Epithelial cell of esophagus (primary cell): ENCODE measurements around the gene PDGFC.

Experiments
- DNase-seq: peaks from one replicate; pipeline ENCODE4 v3.0.0; 2010; ENCODE audit warnings: low read depth
- H3K4me3 ChIP-seq: 2 replicates; pipeline ENCODE4 v1.5.1; 2011; ENCODE audit warnings: mild to moderate bottlenecking, low read length, control low read depth
- CTCF ChIP-seq: IDR thresholded peaks from 2 replicates; pipeline ENCODE4 v1.5.1; 2011; ENCODE audit warnings: low read depth, mild to moderate bottlenecking, low read length, control low read depth, inconsistent platforms; ENCODE audit not compliant: insufficient read depth; ENCODE audit errors: missing control alignments

Gene PDGFC

DNA sequence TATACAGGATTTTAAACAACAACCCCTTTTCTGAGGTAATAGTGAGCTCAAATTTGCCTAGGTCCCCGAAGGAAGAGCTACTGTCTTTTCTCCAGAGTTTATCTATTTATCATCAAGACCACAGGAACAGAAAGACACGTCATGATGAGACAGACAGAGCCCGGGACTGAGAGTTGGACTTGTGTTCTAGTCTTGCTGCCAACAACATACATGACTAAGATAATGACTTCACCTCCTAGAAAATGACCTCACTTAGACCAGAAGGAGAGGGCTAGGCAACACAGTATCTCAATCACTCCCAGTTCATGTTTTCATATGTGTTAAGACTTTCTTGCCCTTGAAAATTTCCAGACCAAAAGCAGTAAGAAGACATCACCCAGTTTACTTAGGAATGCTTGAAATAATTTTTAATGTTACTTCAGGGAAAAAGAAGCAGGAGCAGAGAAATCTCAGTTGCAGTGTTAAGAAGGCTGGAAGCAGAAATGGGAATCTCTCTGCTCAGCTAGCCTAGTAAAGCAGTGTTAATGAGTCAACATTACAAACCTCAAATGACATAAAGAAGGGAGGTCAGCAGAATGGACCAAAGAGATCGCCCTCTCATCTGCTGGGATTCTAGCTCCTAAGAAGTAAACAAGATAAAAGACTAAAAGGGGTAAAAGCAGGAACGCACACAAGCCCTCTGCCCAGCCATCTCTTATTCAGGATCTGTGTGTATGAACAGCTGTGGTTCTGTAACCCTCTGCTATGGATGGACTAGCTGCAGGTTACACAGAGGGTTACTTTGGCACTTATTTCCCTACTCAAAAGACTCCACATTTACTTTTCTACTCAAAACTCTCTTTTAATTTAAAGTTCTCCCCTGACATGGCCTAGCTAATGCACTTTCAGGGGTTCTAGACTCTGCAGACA lies 24.8 kb downstream of the PDGFC start:
- no peak overlapping the region for H3K4me3 ChIP-seq
- peak; percentile 98 for DNase-seq
- TF ChIP-seq CTCF: no peak

GRCh38 chr4:156945532-156945931 lies 26.1 kb downstream of the PDGFC start:
- no peak for DNase-seq
- no peak overlapping the region for H3K4me3 ChIP-seq
- no peak for TF ChIP-seq CTCF

GRCh38 chr4:156942991-156943390 lies 28.6 kb downstream of the PDGFC start:
- no peak for TF ChIP-seq CTCF
- no peak overlapping the region for H3K4me3 ChIP-seq

DNA sequence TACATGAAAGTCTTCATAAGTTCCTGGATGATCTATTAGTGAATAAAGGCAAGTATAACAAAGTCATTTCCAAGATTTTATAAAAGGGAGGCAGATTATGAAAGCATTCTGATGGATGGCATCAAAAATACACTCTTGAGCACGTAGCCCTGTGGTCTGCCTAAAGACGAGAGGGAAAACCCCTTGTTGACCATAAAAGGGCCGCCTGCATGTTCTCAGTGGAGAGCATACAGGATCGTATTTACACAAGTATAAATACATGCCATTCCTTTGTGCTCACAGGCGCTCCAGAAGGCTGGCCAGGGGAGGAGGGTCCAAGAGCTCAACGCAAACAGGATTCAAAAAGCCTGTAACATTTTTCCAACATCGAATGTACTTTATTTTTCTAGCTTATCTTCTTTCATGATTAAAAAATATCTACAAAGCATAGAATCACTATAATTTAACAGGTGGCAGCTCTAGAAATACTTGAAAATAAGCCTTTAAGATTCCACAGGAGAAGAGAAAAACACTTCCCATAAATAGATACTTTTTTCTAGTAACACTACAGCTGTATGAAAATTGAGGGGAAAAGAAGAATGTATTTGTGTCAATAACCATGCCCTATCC lies 29.6 kb downstream of the PDGFC start:
- H3K4me3 ChIP-seq: no peak overlapping the region
- DNase-seq: peak; percentile 92

More at GRCh38 chr4:156942991-156943390, 28.6 kb downstream of the PDGFC start:
- DNase-seq: no peak

GRCh38 chr4:156939801-156940200 lies 31.8 kb downstream of the PDGFC start:
- DNase-seq: peak; percentile 52

More for the DNA sequence above, 29.6 kb downstream of the PDGFC start:
- no peak for TF ChIP-seq CTCF

DNA sequence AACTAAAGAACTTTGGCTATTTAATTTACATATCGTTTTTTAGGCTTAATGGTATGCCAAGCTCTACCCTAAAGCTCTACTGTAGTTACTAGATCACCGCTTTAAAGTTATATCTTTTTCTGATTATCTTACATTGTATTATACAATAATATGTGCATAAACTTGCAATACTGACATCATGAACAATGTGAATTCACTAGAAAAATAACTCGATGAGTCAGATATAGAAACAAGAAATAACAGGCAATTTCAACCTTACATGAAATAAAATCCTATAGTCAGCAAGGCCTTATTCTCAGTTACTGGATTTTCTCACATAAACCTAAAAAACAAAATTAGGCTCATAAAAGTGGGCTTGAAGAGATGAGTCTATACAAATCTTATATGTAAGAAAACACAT lies 32.5 kb downstream of the PDGFC start:
- DNase-seq: peak; percentile 58
- H3K4me3 ChIP-seq: no peak overlapping the region
- TF ChIP-seq CTCF: no peak

More at GRCh38 chr4:156939801-156940200, 31.8 kb downstream of the PDGFC start:
- no peak overlapping the region for H3K4me3 ChIP-seq
- no peak for TF ChIP-seq CTCF

GRCh38 chr4:156934259-156934635 lies 37.4 kb downstream of the PDGFC start:
- DNase-seq: no peak
- no peak for TF ChIP-seq CTCF

More at GRCh38 chr4:156934259-156934635, 37.4 kb downstream of the PDGFC start:
- H3K4me3 ChIP-seq: no peak overlapping the region
